GM23338 (cell line): Measurements from ENCODE around the gene RPS8.

ENCODE experiments used
- CREB1 ChIP-seq: fragments of 250-450 bp; sonication (Bioruptor Pico); IDR thresholded peaks from 2 replicates; pipeline ENCODE4 v1.5.0; 2020; ENCODE audit warnings: low read depth, mild to moderate bottlenecking, moderate library complexity
- CTCF ChIP-seq, 2 experiments: fragments of 200-600 bp in 1 of 2; sonication (generic) in 1 of 2; conservative IDR thresholded peaks; 2 replicates each; pipeline versions ENCODE4 v1.5.1 to v1.6.1; 2016 to 2017; ENCODE audit warnings: antibody characterized with exemption in 2 of 2, low read depth in 2 of 2, mild to moderate bottlenecking in 2 of 2, moderate library complexity in 1 of 2
- ETS1 ChIP-seq: IDR thresholded peaks from 2 replicates; pipeline ENCODE4 v1.6.1; 2016; ENCODE audit warnings: antibody characterized with exemption
- EZH2 ChIP-seq: fragments of 200-600 bp; sonication (generic); IDR thresholded peaks from one replicate; pipeline ENCODE4 v1.8.0; 2017; ENCODE audit warnings: antibody characterized with exemption, mild to moderate bottlenecking, low read depth; ENCODE audit not compliant: unreplicated experiment
- EZH2phosphoT487 ChIP-seq: fragments of 200-600 bp; sonication (generic); IDR thresholded peaks from one replicate; pipeline ENCODE4 v1.8.1; 2018; ENCODE audit warnings: antibody characterized with exemption; ENCODE audit not compliant: unreplicated experiment
- JUNB ChIP-seq: IDR thresholded peaks from one replicate; pipeline ENCODE4 v1.6.1; 2016; ENCODE audit warnings: antibody characterized with exemption; ENCODE audit not compliant: unreplicated experiment
- NANOG ChIP-seq: IDR thresholded peaks from 2 replicates; pipeline ENCODE4 v1.6.1; 2016; ENCODE audit warnings: antibody characterized with exemption, borderline replicate concordance
- POLR2AphosphoS5 ChIP-seq: IDR thresholded peaks from 2 replicates; pipeline ENCODE4 v1.6.1; 2016; ENCODE audit warnings: antibody characterized with exemption, low read depth
- REST ChIP-seq: IDR thresholded peaks from one replicate; pipeline ENCODE4 v1.6.1; 2018; ENCODE audit warnings: antibody characterized with exemption; ENCODE audit not compliant: unreplicated experiment
- STAT1 ChIP-seq: IDR thresholded peaks from one replicate; pipeline ENCODE4 v1.6.1; 2016; ENCODE audit warnings: antibody characterized with exemption; ENCODE audit not compliant: unreplicated experiment
- ZNF114 ChIP-seq: fragments of 250-450 bp; sonication (Bioruptor Pico); IDR thresholded peaks from 2 replicates; pipeline ENCODE4 v1.5.0; 2020; ENCODE audit warnings: mild to moderate bottlenecking, moderate library complexity
- ZNF331 ChIP-seq: fragments of 250-450 bp; sonication (Bioruptor Pico); IDR thresholded peaks from 2 replicates; pipeline ENCODE4 v1.5.0; 2020; ENCODE audit warnings: low read depth, mild to moderate bottlenecking, moderate library complexity

- TF ChIP-seq CTCF (conservative IDR thresholded peaks at IDR 0.05; ENCODE audit: low read depth in 2 of 2) (no peak), NANOG (no peak), REST (no peak), ZNF114 (CRISPR knock-in tag) (no peak), EZH2 (no peak), ETS1 (no peak), POLR2AphosphoS5 (no peak), JUNB (no peak), EZH2phosphoT487 (no peak), STAT1 (no peak), CREB1 (no peak), ZNF331 (no peak)
These were observed 39.3 kb upstream of the RPS8 start for GRCh38 chr1:44735992-44736391.
